Cardiac fibroblast (primary cell): Measurements from ENCODE around the gene EPYC.

ENCODE experiments used
- DNase-seq, 2 donors: peaks; one replicate each; pipeline versions ENCODE4 v3.0.0 to v3.0.0-alpha.2; 2010; ENCODE audit warnings: low read depth in 2 of 2
- H3K4me3 ChIP-seq, 2 donors: replicated peaks in 1 of 2; 1 replicate in 1 of 2; 2 replicates in 1 of 2; pipeline ENCODE4 v1.5.1; 2011; ENCODE audit warnings: low read depth in 2 of 2, low read length in 2 of 2, mild to moderate bottlenecking in 2 of 2, moderate library complexity in 1 of 2
- TF ChIP-seq, protein P1 (sequence below): IDR thresholded peaks from one replicate; pipeline ENCODE4 v1.5.1; 2011; ENCODE audit warnings: low read depth, mild to moderate bottlenecking, low read length, inconsistent platforms

Gene EPYC

DNA sequence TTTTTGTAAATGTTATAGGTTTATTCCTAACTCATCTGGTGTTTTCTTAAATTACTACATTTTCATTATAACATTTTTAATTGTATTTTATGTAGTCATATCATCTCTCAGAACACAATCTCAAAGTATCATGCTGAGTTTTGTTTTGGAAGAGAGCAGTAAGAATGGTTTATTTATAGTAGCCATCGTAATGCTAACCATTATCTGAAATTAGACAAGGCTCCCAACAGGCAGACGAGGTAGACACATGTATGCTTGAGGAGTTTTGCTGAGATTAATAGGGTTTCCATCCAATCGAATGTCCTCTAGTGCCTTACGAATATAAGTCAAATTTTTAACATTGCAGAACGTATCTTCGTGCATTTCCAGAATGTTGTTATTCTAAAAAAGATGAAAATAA, 40.8 kb downstream of the EPYC start:
- no peak overlapping the region for H3K4me3 ChIP-seq
- DNase-seq = no peak
- TF ChIP-seq, protein P1, sequence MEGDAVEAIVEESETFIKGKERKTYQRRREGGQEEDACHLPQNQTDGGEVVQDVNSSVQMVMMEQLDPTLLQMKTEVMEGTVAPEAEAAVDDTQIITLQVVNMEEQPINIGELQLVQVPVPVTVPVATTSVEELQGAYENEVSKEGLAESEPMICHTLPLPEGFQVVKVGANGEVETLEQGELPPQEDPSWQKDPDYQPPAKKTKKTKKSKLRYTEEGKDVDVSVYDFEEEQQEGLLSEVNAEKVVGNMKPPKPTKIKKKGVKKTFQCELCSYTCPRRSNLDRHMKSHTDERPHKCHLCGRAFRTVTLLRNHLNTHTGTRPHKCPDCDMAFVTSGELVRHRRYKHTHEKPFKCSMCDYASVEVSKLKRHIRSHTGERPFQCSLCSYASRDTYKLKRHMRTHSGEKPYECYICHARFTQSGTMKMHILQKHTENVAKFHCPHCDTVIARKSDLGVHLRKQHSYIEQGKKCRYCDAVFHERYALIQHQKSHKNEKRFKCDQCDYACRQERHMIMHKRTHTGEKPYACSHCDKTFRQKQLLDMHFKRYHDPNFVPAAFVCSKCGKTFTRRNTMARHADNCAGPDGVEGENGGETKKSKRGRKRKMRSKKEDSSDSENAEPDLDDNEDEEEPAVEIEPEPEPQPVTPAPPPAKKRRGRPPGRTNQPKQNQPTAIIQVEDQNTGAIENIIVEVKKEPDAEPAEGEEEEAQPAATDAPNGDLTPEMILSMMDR = no peak

DNA sequence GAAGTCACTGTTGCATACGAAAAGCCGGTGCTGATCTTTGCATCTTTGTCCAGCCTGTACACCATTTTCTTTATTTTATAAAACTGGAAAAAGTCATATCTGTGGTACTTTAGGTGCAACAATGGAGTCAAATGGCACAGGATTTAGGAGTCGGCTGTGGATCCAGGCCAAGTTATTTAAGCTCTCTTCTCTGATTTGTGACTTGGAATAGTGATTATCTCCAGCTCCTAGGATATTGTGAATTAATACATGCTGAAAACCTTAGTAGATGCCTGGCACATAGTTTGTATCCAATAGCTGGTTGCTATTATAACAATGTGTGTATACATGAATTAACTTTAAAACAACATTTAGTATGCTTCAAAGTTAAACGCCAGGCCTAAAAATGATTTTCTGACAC, 43.6 kb downstream of the EPYC start:
- H3K4me3 ChIP-seq = no peak overlapping the region
- TF ChIP-seq, protein P1 = no peak
- no peak for DNase-seq

DNA sequence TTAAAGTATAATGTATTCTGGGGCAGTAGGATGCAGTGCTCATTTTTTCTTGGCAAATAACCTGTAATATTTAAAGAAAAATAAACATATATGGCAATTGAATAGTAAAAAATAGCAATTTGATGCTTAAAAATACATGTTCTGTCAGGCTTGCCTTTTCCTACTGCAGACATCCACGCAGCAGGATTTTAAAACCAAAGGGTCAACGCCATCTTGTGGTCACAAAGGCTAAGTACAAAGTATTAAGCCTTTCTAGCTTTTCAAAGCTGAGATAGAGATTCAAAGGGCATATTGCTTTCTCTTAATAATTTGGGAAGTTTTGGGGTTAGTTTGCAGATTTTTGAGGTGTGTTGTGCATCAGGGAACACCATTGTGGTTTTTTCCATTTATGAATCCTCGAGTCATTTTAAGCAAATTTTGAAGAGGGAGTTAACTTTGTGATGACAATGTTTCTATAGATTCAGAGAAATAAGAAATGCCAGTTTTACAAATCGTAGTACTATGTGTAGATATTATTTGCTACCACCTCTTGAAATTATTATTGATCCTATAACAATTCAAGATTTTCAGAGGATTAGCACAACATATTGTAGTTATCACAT, 45.1 kb downstream of the EPYC start:
- DNase-seq = peak; percentile 76
- TF ChIP-seq, protein P1 = peak; percentile 73
- H3K4me3 ChIP-seq = no peak overlapping the region

DNA sequence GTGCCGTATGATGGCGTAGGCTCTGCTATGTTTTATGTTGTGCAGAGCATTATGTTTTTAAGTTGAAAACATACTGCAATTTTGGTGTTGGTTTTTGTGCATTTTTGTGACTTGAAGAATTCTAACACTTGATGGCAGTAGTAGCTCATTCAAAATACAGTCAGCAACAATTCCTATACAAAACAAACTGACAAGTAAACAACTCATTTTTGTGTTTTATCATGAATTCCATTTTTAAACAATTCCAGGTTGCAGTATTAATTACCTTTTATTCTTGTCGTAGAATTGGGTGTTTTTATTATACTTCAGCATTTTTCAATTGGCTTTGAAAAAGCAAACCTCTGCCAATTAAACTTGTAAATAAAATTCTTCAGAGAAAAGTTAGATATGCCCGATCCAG, 45.7 kb downstream of the EPYC start:
- peak; percentile 44 to 56 for DNase-seq
- H3K4me3 ChIP-seq = no peak overlapping the region
- TF ChIP-seq, protein P1 = peak; percentile 24

DNA sequence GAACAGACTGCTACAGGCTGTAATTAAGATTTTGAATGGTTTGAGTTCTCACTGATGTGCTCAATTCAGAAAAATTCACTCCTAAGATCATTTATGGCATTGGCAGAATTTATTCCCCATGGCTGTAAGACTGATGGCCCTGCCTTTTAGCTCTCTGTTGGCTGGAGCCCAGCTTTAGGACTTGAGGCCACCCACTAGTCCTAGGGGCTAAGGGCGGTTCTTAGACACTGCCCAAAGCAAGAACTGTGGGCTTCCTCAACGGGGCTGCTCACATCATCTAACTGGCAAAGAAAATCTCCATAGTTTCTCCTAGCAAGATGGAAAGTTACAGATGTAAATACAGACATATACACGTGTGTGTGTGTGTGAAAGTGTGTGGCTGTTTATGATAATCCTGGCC, 46.4 kb downstream of the EPYC start:
- no peak overlapping the region for H3K4me3 ChIP-seq
- TF ChIP-seq, protein P1 = no peak
- no peak for DNase-seq

DNA sequence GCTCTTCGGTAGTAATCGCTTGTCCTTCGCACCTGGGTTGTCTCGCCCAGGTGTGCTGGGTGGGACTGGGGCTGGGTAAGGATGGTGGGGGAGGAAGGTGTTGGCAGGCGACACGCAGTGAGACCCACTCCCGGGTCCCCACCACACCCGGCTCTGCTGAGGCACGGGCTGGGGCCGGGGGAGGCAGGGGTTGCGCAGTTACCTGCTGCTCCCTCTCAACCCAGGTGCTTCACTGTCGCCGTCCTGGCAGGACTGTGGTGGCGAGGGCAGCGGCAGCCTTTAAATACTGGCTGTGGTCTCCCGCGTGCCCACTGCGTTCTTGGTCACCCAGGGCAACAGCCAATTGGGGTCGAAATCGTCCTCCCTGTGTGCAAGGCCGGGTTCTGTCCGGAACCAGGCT, 49.9 kb downstream of the EPYC start, which contains the start of gene CCER1:
TSS of gene CCER1 (minus strand) at position 256 of the 400 bp plus-strand sequence. CDS start 434 bp downstream, outside the sequence.
- TF ChIP-seq, protein P1 = no peak
- no peak for DNase-seq
- no peak within 1 kb of the TSS for H3K4me3 ChIP-seq

DNA sequence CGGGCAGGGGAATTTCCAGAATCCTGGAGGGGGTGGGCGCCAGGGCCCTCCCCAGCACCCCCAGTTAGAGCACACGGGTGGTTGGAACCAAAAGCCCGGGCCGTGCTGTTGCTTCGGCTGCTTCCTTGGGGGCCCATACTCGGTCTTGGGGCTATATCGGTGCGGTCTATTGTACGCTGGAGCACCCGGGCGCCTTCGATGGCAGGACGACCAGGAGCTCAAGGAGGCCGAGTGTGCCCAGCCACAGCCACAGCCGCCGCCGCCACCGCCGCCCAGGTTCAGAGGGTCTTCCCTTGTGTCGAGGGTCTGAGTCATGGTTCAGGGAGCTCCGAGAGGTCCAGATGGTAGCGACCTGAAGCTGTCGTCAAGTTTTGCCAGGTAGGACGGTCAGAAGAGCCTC, 50.3 kb downstream of the EPYC start:
- DNase-seq = no peak
- TF ChIP-seq, protein P1 = no peak
- no peak overlapping the region for H3K4me3 ChIP-seq
